Measurements from ENCODE around the gene TPGS1.

The TPGS1 gene

DNA sequence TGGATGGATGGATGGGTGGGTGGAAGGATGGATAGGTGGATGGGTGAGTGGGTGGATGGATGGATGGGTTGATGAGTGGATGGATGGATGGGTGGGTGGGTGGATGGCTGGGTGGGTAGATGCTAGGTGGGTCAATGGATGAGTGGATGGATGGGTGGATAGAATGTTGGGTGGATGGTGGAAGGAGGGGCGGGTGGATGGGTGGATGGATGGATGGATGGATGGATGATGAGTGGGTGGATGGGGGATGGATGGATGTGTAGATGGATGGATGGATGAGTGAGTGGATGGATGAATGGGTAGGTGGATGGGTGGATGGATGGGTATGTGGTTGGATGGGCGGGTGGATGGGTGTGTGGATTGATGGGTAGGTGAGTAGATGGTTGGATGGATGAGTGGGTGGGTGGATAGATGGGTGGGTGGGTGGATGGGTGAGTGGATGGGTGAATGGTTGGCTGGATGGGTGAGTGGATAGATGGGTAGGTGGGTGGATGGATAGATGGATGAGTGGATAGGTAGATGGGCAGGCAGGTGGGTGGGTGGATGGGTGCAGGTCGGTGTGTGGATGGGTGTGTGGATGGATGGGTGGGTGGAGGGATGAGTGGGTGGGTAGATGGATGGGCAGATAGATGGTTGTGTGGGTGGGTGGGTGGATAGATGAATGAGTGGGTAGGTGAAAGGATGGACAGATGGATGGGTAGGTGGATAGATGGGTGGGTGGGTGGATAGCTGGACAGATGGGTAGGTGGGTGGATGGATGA lies 42.1 kb upstream of the TPGS1 start:
- Histone ChIP-seq H3K27ac (ENCODE audit: low read depth, low read length) (no peak overlapping the region), H3K79me2 (ENCODE audit: control insufficient read depth, insufficient read depth, low read length, unreplicated experiment) (no peaks in the 10 kb centered on the region), H3K4me3 (ENCODE audit: low read depth, low read length) (no peak overlapping the region), H3K36me3 (ENCODE audit: insufficient read depth, low read length) (no peaks in the 10 kb centered on the region), H3K4me1 (ENCODE audit: control insufficient read depth, insufficient read depth, low read length, unreplicated experiment) (no peaks in the 10 kb centered on the region), H3K27me3 (ENCODE audit: insufficient read depth, low read length) (peaks cover 16% of the 10 kb centered on the region), H2AFZ (ENCODE audit: low read length, unreplicated experiment) (no peak overlapping the region)

DNA sequence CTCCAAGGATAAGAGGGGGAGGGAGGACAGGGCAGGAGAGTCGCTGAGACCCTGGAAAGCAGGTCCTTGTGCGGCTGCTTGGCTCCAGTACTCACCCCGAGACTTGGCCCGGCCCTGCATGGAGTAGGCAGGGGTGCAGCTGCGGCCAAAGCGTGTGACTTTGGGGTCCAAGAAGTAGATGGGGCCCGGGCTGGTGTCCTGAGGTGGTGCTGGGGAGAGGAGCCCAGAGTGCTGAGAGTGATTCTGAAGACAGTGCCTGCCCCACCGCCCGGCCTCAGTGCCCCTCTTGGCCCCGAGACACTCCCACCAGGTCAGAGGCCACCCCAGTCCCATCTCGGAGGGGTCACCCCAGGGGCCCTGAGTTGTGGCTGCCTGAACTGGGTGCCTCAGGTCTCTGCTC lies 39.7 kb upstream of the TPGS1 start:
- H3K36me3 ChIP-seq (ENCODE audit: insufficient read depth, low read length), result no peaks in the 10 kb centered on the region
- H3K4me1 ChIP-seq (ENCODE audit: control insufficient read depth, insufficient read depth, low read length, unreplicated experiment), result peaks cover 5% of the 10 kb centered on the region
- peaks cover 2% of the 10 kb centered on the region; the same call in 1 of the 2 replicates for H3K27me3 ChIP-seq (ENCODE audit: insufficient read depth, low read length)
- no peak overlapping the region for H3K27ac ChIP-seq (ENCODE audit: low read depth, low read length)
- H2AFZ ChIP-seq (ENCODE audit: low read length, unreplicated experiment), result no peak overlapping the region
- H3K4me3 ChIP-seq (ENCODE audit: low read depth, low read length), result no peak overlapping the region
- H3K79me2 ChIP-seq (ENCODE audit: control insufficient read depth, insufficient read depth, low read length, unreplicated experiment), result no peaks in the 10 kb centered on the region

DNA sequence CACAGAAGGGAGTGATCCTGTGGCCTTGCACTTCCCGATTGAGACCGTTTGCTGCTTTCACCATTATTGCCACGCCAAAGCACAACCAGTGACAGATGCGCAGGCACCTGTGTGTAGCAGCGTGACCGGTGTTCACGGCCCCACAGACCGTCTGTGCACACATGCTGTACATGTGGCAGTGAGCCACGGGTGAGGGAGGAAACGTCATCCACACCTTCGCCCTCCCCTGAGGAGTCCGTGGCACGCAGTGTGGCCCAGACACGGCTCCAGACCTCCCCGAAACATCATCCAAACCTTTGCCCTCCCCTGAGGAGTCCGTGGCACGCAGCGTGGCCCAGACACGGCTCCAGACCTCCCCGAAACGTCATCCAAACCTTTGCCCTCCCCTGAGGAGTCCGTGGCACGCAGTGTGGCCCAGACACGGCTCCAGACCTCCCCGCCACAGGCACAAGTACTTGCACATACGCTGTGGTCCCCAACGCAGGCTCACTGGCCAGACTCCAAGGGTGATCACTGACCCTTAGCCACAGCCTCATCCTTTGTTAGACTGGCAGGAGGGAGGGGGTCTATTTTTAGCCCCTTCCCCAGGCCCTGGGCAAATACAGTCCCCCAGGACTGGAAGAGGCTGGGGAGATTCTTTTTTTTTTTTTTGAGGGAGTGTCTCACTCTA lies 38.6 kb upstream of the TPGS1 start:
- Histone ChIP-seq H2AFZ (ENCODE audit: low read length, unreplicated experiment) (no peak overlapping the region), H3K4me3 (ENCODE audit: low read depth, low read length) (no peak overlapping the region), H3K36me3 (ENCODE audit: insufficient read depth, low read length) (no peaks in the 10 kb centered on the region), H3K27me3 (ENCODE audit: insufficient read depth, low read length) (no peaks in the 10 kb centered on the region), H3K4me1 (ENCODE audit: control insufficient read depth, insufficient read depth, low read length, unreplicated experiment) (peaks cover 6% of the 10 kb centered on the region), H3K27ac (ENCODE audit: low read depth, low read length) (no peak overlapping the region), H3K79me2 (ENCODE audit: control insufficient read depth, insufficient read depth, low read length, unreplicated experiment) (no peaks in the 10 kb centered on the region)

DNA sequence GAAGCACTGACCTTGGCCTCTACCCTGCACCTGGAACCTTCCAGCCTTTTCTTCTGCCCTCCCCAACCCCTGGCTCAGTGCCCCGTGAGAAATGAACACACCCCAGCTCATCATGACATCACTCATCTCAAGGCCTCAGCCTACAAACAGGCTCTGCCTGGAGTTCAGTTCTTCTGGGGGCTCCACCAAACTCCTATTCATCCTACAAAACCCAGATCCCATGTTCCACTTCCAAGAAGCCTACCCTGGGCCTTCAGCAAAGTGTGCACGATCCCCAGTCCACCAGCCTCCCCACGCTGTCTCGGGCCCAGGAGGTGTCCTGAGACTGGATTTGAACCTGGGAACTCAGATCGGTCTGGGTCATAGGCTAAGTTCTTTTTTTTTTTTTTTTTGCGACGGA lies 37.5 kb upstream of the TPGS1 start:
- Histone ChIP-seq H2AFZ (ENCODE audit: low read length, unreplicated experiment) (no peak overlapping the region), H3K36me3 (ENCODE audit: insufficient read depth, low read length) (no peaks in the 10 kb centered on the region), H3K79me2 (ENCODE audit: control insufficient read depth, insufficient read depth, low read length, unreplicated experiment) (no peaks in the 10 kb centered on the region), H3K4me1 (ENCODE audit: control insufficient read depth, insufficient read depth, low read length, unreplicated experiment) (peaks cover 6% of the 10 kb centered on the region), H3K27me3 (ENCODE audit: insufficient read depth, low read length) (no peaks in the 10 kb centered on the region), H3K4me3 (ENCODE audit: low read depth, low read length) (no peak overlapping the region), H3K27ac (ENCODE audit: low read depth, low read length) (no peak overlapping the region)

DNA sequence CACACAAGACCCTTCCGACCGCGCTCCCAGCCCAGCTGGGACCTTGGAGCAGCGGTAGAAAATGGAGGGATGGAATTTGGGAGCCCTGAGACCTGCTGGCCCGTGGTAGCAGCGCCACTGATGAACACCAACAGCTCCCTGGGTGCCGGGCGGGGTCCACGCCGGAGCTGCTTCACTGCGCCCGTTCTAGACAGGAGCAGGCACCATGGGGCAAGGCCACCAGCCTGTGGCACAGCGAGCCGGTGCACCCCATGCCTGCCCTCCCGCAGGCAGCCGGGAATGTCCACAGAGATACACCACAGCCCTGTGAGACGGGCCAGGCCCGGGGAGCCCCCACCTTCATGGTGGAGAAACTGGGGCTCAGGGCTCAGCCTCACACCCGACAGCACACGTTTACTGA lies 36.6 kb upstream of the TPGS1 start:
- H2AFZ ChIP-seq (ENCODE audit: low read length, unreplicated experiment), result no peak overlapping the region

DNA sequence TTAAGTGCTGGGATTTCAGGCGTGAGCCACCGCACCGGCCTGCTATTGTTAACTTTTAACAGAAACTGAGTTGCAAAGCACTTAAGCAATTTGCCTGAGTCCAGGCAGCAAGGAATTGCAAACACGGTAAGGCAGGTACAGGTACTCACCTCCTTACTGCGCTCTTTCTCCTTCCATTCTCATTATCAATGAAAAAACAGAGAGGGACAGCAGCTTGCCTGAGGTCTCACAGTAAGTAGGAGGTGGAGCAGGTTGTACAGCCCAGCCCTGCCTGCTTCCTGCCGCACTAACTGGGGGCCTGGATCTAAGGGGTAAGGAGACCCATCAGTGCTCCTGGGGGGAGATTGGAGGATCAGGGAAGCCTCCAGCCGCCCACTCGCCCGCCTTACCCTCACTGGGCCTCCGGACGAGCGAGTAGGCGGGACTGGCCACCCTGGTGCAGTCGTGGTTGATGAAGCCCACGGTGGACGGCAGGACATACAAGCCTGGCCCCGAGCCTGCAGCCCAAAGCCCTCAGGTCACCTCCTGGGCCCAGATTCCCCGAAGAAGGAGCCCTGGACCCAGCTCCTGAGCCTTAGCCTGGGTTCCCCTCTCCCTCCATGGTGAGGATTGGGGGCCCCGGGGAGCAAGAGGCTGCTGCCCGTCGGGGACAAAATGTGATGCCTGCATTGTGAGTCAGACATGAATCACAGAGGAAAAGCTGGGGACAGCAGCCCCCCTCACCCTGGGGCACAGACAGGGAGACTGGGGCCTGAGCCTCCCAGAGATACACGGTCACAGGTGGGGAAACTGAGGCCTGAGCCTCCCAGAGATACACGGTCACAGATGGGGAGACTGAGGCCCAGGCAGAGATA lies 35.1 kb upstream of the TPGS1 start:
- Histone ChIP-seq H3K79me2 (ENCODE audit: control insufficient read depth, insufficient read depth, low read length, unreplicated experiment) (no peaks in the 10 kb centered on the region), H3K4me1 (ENCODE audit: control insufficient read depth, insufficient read depth, low read length, unreplicated experiment) (peaks cover 6% of the 10 kb centered on the region), H3K4me3 (ENCODE audit: low read depth, low read length) (no peak overlapping the region), H2AFZ (ENCODE audit: low read length, unreplicated experiment) (no peak overlapping the region), H3K36me3 (ENCODE audit: insufficient read depth, low read length) (no peaks in the 10 kb centered on the region), H3K27ac (ENCODE audit: low read depth, low read length) (no peak overlapping the region), H3K27me3 (ENCODE audit: insufficient read depth, low read length) (no peaks in the 10 kb centered on the region)

More for the DNA sequence above, 36.6 kb upstream of the TPGS1 start:
- H3K27ac ChIP-seq (ENCODE audit: low read depth, low read length), result no peak overlapping the region
- H3K4me3 ChIP-seq (ENCODE audit: low read depth, low read length), result no peak overlapping the region
- no peaks in the 10 kb centered on the region for H3K79me2 ChIP-seq (ENCODE audit: control insufficient read depth, insufficient read depth, low read length, unreplicated experiment)
- no peaks in the 10 kb centered on the region for H3K27me3 ChIP-seq (ENCODE audit: insufficient read depth, low read length)
- no peaks in the 10 kb centered on the region for H3K36me3 ChIP-seq (ENCODE audit: insufficient read depth, low read length)
- H3K4me1 ChIP-seq (ENCODE audit: control insufficient read depth, insufficient read depth, low read length, unreplicated experiment), result peaks cover 6% of the 10 kb centered on the region

DNA sequence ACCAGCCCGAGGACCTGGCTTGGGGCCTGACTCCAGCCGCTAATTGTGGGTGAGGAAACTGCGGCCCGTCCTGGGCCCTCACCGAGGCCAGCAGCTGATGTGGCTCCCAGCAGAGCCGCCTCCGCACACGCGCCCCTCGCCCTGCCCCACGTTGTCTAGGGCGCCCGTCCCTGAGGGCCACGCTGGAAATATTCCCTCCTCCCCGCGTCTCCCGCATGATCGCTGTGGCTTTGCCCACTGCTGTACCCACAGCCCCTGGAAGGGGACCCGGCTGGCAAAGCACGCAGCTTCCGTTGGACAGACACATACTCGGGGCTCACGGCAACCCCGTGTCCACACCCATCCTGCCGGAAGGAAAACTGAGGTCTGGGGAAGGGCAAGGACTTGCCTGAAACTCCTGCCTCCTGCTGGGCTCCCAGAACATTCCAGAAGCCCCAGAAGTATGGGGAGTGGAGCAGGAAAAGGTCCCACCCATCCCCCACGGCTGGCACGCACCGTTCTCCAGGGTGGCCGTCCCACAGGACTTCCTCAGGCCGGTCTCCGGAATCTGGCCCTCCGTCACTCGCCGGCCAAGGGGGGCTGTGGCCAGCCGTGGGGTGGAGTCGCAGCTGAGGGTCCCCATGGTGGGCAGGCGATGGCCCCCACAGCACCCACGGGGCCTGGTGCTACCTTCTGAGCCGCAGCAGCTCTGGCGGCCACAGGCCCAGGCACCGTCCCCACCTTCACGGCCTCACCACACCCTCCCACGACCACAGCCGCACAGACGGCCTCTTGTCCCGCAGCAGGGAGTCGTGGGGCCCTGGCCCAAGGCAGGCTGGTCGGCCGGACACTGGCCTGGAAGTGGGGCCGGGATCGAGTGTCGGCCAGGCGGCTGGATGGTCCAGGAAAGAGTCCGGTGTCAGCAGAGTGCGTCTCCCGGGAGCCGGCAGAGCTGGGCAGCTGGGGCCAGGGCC lies 32.9 kb upstream of the TPGS1 start:
- H2AFZ ChIP-seq (ENCODE audit: low read length, unreplicated experiment), result no peak overlapping the region
- H3K4me3 ChIP-seq (ENCODE audit: low read depth, low read length), result no peak overlapping the region
- H3K27me3 ChIP-seq (ENCODE audit: insufficient read depth, low read length), result no peaks in the 10 kb centered on the region
- H3K36me3 ChIP-seq (ENCODE audit: insufficient read depth, low read length), result no peaks in the 10 kb centered on the region
- H3K79me2 ChIP-seq (ENCODE audit: control insufficient read depth, insufficient read depth, low read length, unreplicated experiment), result no peaks in the 10 kb centered on the region
- H3K4me1 ChIP-seq (ENCODE audit: control insufficient read depth, insufficient read depth, low read length, unreplicated experiment), result peaks cover 6% of the 10 kb centered on the region
- H3K27ac ChIP-seq (ENCODE audit: low read depth, low read length), result no peak overlapping the region

DNA sequence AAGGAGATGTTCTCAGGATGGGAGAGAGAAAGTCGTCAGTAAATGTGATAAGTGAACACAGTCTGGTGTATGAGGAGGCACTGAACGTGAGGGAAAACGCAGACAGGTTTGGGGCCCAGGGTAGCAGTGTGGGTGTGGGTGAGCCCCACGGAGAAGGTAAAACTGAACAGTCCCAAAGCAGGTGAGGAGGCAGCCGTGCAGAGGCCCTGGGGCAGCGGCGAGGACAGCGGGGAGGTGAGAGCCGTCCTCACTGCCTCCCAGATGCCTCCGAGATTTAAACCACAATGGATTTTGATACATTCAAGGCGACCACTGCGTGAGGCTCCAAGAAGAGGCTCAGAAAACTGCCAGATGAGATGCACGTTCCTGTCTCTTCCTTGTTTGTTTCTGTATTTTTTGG lies 31.9 kb upstream of the TPGS1 start:
- Histone ChIP-seq H3K79me2 (ENCODE audit: control insufficient read depth, insufficient read depth, low read length, unreplicated experiment) (no peaks in the 10 kb centered on the region), H3K27me3 (ENCODE audit: insufficient read depth, low read length) (no peaks in the 10 kb centered on the region), H3K4me3 (ENCODE audit: low read depth, low read length) (no peak overlapping the region), H2AFZ (ENCODE audit: low read length, unreplicated experiment) (no peak overlapping the region), H3K27ac (ENCODE audit: low read depth, low read length) (no peak overlapping the region), H3K36me3 (ENCODE audit: insufficient read depth, low read length) (no peaks in the 10 kb centered on the region), H3K4me1 (ENCODE audit: control insufficient read depth, insufficient read depth, low read length, unreplicated experiment) (peaks cover 6% of the 10 kb centered on the region)

DNA sequence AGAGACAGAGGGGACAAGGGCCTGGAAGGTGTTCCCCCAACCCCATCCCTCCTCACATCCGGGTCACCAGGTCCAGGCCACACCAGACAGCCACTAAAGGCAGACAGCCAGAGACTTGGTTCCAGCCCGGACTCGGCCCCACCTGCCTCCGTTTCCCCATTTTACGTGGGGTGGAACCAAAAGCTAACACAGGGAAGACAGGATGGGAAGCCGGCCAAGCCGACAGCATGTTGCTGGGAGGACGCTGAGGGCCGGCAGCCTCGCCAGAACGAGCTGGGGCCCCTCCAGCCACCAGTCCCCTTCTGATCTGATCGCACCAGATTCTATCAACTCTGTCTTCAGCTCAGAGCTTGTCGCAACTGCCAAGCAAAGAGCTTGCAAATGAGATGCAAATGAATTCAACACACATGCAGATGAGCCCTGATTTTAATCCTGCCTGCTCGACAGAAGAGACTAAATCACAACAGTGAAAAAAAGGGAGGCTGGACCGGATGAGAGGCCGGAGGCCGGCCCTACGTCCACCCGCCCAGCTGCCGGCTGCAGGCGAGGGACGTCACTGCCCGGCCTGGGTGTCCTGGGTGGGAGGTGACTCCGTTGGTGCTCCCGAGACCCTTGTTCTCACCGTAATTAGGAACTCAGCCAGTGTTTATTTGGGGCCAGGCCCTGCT lies 28.9 kb upstream of the TPGS1 start:
- Histone ChIP-seq H3K79me2 (ENCODE audit: control insufficient read depth, insufficient read depth, low read length, unreplicated experiment) (no peaks in the 10 kb centered on the region), H3K36me3 (ENCODE audit: insufficient read depth, low read length) (no peaks in the 10 kb centered on the region), H2AFZ (ENCODE audit: low read length, unreplicated experiment) (no peak overlapping the region), H3K27me3 (ENCODE audit: insufficient read depth, low read length) (no peaks in the 10 kb centered on the region), H3K27ac (ENCODE audit: low read depth, low read length) (no peak overlapping the region), H3K4me3 (ENCODE audit: low read depth, low read length) (no peak overlapping the region), H3K4me1 (ENCODE audit: control insufficient read depth, insufficient read depth, low read length, unreplicated experiment) (no peaks in the 10 kb centered on the region)
